SHP77 (cell line): ENCODE results near the gene RPL36A.

Experiments used
- DNase-seq, 2 experiments: peaks; one replicate each; lab custom pipeline; 2025; lab: John Stamatoyannopoulos, UW

Gene RPL36A

DNA sequence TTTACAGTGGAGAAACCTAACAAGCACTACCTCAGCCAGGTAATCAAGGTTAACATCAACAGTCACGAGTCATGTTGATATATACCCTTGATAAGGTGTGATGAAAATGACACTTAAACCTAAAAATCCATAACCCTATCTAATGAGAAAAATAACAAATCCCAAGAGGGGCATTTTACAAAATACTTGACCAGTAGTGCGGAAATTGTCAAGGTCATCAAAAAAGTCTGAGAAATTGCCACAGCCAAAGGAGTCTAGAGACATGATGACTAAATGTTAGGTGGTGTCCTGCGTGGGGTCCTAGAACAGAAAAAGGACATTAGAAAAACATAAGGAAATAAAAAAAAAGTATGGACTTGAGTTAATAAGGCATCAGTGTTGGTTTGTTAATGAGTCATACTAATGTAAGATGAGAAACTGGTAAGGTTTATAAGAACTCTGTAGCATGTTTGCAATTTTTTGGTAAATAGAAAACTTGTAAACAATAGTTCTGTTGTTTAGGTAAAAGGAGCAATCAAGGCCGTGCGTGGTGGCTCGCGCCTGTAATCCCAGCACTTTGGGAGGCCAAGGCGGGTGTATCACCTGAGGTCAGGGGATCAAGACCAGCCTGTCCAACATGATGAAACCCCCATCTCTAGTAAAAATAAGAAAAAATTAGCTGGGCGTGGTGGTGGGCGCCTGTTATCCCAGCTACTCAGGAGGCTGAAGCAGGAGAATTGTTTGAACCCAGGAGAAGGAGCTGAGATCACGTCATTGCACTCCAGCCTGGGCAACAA is 2.9 kb downstream of the RPL36A start:
- no peak for DNase-seq

DNA sequence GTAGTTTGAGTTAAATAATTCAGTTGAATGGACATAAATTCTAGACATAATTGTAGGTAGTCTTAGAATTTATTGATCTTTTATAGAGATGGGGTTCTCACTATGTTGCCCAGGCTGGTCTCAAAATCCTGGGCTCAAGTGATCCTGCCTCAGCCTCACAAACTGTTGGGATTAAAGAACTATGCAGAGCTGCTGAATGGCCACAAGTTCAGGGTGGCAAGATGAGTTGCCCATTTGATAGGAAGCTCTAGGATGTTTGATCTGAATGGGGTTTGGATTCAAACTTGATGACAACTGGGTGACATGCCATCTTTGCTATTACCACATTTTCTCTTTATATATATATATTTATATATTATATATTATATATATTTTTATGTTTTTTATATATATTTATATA is 3.6 kb downstream of the RPL36A start:
- no peak for DNase-seq

GRCh38 chrX:101395789-101396188 is 5.0 kb downstream of the RPL36A start:
- DNase-seq, result no peak

DNA sequence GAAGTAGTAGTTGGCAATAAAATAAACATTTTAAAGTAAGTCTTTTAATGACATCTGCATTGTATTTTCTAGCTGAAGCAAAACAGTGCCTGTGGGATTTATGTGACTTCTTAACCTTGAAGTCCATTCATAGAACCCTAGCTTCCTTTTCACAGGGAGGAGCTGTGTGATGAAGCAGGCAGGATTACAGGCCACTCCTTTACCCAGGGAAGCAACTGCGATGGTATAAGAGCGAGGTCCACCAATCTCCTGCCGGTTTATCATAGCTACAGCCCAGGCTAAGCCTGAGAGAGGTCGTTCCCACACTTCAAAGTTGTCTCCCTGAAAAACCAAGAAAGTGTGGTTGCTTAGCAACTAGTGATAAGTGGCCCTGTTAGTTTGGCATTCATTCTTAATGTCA is 7.0 kb downstream of the RPL36A start:
- DNase-seq, result no peak

DNA sequence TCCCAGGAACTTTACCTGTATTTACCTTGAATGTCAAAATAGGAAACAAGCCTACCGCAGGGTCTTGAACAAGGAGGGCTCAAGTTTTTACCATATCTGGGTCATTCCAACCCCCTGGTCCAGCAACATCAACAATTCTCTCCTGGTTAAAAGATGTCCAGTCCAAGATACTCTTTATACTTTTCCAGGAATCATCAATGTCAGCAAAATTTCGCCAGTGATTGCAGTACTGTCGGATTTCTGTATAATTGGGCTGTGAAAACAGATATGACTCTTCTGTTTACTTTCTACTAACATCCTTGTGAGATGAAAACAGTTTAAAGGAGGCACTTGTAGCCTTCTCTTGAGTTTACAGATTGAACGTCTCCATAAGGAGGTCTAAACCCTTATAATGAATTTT is 7.9 kb downstream of the RPL36A start:
- DNase-seq, result no peak

DNA sequence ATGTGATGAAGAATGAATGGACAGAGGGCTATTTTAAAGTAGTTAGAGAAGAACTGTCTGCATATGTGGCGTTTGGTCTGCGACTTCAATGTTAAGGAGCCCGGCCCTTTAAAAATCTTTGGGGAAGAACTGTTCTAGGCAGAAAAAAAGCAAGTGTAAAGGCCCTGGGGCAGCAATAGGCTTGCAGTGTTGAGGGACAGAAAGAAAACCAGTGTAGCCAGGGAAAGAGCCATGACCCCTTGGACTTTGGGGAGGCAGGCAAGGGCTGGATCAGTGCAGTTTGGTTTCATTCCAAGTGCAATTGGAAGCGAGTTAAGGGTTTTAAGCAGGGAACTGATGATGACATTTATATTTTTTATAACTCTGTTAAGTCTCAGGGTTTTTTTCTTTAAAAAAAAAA is 9.0 kb downstream of the RPL36A start:
- no peak for DNase-seq

DNA sequence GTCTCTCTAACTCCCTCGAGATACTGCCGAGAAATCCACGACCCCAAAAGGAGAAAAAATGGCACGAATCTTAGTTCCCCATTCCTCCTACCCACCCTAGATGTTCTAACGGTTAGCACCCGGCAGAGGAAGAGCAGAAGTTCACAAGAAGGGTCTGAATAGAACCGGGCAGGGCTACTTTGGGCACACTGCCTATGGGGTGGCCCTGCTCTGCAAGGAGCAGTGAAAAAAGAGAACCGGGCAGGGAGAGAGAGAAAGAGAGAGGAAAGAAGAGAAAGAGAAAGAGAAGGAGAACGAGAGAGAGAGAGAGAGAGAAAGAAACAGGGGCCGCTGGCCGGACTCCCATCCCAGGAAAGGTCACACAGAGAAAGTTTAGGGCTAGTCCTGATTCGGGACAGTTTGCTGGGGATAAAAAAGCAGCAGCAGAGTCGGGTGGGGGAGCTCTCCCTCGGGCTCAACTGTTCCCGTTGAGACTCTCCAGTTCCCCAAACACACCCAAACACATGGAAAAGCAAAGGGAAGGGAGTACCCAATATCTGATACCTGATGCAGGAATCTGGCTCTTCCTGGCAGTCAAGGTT is 16.4 kb downstream of the RPL36A start:
- DNase-seq, result peak in 1 of 2 experiments; percentile 0

DNA sequence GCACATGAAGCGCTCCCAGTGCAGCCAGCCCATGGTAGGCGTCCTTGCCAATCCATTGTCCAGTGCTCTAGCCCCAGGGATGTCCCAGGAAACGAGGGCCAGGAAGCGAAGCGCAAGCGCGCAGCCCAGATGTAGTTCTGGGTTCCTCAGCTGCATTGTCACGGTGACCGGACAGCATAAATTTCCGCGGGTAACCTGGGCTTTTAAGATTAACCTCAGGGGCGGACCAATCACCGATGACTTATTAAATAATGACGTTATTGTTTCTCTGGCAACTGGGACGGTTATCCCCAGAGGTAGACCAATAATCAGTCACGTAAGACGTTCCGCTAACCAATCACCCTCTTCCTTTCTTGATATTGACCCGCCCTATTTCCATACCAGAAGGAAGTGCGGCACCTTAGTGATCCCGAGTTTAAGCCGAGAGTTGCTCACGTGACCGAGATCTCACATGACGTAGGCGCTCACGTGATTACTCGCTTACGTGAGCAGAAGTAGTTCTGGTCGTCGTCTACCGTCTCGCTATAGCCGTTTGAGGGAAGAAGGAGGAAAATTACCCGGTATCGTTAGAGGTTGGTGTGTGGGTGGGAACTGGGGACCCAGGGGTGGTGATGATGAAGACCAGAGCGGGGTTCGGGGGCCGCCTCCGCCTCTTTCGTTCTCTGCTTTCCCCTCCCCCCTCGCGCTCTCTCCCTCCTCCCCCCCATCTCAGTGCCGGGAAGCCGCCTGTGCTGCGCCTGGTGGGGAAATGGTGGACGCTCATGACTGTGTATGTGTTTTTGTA is 17.1 kb downstream of the RPL36A start, which contains the start of the genes GLA and HNRNPH2:
GLA (minus strand) TSS at position 178 of the 784 bp plus-strand sequence; CDS start at position 156, 22 bp downstream.
HNRNPH2 (plus strand) TSS at position 475 of the 784 bp plus-strand sequence. CDS start 3,767 bp downstream, outside the sequence.
- peak; percentile 91 to 92 for DNase-seq

DNA sequence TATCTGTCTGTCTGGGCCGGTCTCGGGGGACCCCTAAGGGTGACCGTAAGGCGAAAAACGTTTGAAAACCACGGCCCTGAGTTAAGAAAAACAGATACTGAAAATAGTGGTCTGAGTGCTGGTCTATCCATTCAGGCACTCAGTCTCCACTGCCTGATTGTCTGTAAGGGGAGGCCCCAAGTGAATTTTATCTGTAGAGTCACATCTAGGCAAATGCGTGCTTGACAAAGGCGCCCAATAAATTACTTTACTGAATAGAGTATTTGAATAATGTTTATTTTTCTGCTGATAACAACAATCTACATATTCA is 17.7 kb downstream of the RPL36A start:
- DNase-seq, result no peak

DNA sequence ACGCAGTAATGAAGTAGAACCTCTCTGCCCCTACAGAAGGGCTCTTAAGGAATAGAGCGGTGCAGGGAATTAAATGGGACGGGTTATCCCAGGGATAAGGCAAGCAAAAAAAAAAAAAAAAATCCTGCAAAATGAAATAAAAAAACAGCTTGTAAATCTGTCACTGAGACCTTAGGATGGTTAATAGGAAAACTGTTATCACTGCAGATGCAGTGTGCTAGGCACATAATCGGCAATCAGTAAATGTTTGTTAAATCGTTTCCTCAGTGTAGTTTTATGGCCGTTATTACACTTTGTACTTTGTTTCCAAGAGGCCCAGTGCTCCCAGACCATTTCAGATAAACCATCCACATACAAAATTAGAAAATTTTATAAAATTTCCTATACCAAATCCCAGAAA is 18.2 kb downstream of the RPL36A start:
- no peak for DNase-seq

DNA sequence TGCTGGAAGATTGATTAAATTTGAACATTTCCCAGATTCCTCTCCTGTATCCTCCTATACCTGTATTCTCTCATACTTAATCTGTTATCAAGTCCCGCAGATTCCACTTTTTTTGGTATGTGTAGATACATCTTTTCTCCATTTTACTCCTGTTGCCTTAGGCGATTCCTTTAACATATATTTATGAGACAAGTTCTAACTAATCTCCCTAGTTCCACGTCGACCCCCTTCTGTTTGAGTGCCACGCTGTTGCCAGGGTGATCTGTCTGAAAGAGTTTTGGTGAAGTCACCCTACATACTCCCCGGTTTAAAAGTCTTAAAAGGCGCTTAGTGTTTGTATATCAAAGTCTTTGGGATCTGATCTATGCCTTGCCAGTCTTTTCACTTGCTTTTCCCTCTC is 19.6 kb downstream of the RPL36A start:
- DNase-seq, result no peak

DNA sequence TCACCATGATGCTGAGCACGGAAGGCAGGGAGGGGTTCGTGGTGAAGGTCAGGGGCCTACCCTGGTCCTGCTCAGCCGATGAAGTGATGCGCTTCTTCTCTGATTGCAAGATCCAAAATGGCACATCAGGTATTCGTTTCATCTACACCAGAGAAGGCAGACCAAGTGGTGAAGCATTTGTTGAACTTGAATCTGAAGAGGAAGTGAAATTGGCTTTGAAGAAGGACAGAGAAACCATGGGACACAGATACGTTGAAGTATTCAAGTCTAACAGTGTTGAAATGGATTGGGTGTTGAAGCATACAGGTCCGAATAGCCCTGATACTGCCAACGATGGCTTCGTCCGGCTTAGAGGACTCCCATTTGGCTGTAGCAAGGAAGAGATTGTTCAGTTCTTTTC is 21.2 kb downstream of the RPL36A start:
- DNase-seq, result no peak

GRCh38 chrX:101415180-101416145 is 24.7 kb downstream of the RPL36A start:
- peak in 1 of 2 experiments; percentile 29 for DNase-seq

DNA sequence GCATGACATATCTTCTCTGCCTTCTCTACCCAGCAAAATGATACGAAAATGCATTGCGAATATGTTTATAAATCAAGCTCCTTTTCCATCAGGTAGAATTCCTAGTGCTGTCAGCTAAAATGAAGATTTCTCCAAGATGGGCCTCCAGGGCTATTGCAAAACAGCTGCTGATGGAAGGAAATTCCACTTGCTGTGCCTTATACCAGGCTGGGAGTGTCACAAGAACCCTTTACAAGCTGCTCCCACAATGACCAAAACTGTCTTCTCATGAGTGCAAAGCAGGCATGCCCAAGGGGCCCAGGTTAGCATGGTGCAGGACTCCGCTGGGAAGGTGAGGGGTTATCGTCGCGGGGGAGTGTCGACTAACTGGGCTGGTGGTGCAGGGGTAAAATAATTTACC is 25.9 kb downstream of the RPL36A start:
- DNase-seq, result no peak

DNA sequence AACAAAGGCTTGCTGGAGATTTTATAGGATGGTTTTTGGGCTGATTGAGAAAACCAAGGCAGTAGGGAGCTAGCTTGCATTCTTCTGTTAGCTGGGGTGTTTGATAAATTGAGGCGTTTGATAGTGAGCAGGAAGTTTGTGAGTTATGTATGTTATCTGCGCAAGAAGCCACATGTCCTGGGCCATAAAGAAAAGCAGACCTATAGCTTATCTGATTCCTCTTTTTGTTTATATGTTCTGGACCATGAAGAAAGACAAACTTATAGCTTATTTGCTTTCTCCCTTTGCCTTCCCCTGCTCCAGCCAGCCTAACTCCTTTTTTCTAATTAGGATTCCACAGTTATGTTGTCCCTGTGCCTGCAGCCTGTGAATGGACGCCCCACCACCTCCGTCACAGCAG is 26.4 kb downstream of the RPL36A start:
- DNase-seq, result no peak

DNA sequence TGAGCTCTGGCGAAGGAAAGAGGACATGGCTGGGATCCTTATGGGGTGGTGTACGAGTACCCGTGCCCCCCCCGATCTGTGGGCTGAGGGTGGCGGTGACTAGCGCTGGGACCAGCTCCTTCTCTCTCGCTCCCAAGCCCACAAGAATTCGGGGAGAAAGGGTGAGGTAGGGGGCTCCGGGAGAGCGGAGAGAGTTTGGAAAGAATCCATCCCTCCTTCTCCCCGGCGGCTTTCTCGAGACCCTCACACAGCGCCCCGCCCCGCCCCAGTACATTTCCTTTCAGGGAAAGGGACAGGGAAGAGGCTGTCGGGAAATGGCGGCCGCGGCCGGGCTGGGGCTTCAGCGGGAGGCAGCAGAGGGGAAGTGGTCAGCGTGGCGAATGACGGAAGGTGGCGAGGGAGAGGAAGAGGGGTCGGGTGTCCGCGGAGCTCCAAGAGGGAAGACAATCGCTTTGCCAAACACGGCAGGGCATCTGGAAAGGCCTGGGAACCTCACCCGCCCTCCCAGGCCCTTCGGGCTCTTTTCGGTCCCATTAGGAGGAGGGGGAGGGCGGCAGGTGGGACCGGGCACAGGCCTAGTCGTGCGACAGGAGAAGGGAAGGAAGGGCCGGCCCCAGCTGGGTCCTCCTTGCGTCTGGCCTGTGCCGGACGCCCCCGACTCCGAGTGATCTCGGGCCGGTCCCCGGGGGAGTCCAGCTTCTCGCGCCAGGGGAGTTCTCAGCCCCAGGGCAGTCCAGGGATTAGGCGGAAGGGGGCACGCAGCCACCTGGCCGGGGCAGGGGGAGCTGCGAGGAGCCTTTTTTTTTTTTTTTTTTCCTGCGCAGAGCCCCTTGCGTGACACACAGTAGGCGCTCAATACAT is 27.4 kb downstream of the RPL36A start:
- peak; percentile 7 to 26 for DNase-seq

- DNase-seq, result no peak
Measured at GRCh38 chrX:101419489-101419888, 28.7 kb downstream of the RPL36A start.

DNA sequence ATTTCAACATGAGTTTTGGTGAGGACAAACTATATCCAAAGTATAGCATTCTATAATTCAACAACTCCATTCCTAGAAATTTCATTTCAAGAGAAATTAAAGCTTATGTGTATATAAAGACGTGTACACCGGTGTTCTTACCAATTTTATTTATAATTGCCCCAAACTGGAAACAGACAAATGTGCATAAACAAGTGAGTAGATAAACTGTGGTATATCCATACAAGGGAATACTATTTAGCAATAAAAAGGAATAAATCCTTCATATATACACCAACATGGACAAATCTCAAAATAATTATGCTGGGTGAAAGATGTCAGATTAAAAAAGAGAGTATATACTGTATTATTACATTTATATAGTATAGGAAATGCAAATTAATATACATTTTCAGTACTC is 37.1 kb downstream of the RPL36A start:
- DNase-seq, result no peak

- no peak for DNase-seq
Measured at GRCh38 chrX:101429934-101430333, 39.1 kb downstream of the RPL36A start.

GRCh38 chrX:101430457-101431078 is 39.8 kb downstream of the RPL36A start:
- no peak for DNase-seq
